Measurements from ENCODE around the gene SPRN.
"Not testable (repeated sequence)": the region's sequence is repeated elsewhere in the genome, so short reads cannot be mapped to it uniquely, and the experiment has no call there.

Gene SPRN

GRCh38 chr10:133439517-133440461 lies 15.4 kb upstream of the SPRN start:
- no peak for DNase-seq

- DNase-seq, result peak; percentile 64
Measured at GRCh38 chr10:133438711-133439273, 14.4 kb upstream of the SPRN start.

- not testable (repeated sequence) for DNase-seq
Measured at GRCh38 chr10:133432789-133433188, 8.4 kb upstream of the SPRN start.

GRCh38 chr10:133431888-133432613 lies 7.6 kb upstream of the SPRN start:
- not testable (repeated sequence) for DNase-seq

GRCh38 chr10:133429571-133429970 lies 5.1 kb upstream of the SPRN start:
- not testable (repeated sequence) for DNase-seq

DNA sequence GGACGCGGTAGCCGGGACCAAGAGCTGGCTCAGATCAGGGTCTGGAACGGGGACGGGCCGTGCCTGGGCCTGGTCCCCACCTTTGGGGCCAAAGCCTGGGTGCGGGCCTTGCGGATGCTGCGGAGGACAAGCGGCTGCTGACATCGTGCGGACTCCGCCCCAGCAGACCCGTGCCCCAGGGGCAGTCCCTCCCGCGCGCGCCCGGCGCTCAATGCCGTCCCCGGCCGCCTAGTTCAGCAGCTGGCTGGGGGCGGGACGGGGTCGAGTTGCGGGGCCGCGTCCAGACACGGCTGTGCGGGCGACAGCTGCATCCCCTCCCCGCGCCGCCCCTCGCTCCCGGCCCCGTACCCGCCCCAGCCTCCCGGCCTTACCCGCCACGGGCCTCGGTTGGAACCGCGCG lies 323 bp downstream of the SPRN start:
- not testable (repeated sequence) for DNase-seq

GRCh38 chr10:133422807-133423771 lies 1.3 kb downstream of the SPRN start:
- no peak for DNase-seq

DNA sequence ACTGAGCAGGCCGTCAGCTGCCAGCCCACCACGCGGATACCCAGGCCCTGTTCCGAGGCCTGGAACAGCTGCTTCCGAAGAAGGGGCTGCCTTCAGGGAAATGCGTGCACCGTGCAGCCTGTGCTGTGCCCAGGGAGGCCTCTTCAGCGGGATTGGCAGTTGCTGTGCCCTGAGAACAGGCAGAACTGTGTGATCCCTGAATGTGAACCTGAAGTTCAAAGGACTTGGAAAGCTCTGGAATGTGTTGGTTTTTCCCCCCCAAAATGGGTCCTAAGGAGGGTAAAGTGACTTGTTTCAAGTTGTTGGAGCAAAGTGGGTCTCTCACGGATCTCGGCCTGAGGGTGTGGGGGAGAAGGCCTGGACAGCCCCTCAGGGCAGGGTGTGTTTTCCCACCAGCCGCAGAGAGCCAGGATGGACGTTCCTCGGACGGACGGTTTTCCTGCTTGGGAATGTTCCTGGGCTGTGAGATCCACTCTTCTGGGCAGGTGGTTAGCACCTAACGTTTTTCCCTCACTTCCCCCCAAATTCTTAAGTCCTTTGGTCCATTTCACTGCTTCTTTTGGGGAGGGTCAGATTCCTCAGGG lies 2.1 kb downstream of the SPRN start:
- DNase-seq, result no peak

GRCh38 chr10:133421336-133422222 lies 2.8 kb downstream of the SPRN start:
- DNase-seq, result no peak

DNA sequence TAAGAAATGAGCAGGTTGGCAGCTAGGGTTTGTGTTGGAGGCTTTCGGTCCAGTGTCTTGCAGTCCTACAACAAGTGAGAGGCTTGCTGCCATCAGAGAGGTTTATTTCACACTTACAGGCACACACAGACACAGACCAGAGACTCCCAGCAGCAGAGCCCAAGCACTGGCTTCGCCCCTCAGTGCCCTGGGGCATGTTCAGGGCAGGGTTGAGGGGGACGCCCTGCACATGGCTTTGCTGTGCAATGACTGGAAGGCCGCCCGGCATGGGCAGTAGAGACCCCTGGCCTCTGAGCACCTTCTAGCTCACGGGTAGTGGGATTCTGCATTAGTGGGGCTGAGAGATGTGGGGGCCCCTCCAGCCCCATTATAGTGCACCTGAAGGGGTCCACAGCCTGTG lies 3.8 kb downstream of the SPRN start:
- DNase-seq, result no peak

- no peak for DNase-seq
Measured at GRCh38 chr10:133420028-133420427, 4.4 kb downstream of the SPRN start.

DNA sequence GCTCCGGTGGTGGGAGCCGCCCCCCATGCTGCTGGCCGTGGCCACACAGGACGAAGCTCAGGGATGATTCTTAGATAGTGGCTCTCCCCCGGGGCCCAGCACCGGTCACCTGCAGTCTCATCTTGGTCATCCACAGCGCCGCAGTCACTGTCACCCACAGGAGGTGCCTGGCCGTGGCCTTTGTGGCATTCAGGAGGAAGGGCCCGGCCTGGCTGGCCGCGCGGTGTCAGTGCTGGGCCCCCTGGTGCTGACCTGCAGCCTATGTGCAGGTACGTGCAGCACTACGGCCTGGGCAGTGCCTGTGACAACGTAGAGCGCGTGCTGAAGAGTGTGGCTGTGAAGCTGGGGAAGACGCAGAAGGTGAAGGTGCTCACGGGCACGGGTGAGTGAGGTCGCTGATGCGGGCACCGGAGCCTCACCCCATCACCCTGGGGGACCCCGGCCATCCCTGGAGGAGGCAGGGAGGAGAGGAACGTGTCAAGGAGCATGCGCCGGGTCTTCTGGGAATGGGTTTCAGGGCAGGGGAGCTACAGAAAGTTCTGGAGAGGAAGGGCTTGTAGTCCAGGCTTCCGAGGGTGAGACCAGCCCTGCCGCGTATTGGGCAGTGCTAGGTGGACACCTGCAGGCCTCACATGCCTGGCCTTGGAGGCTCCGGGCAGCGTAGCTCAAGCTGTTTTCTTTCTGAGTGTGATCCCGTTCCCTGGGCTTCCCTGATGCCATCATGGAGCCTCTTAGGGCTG lies 5.0 kb downstream of the SPRN start:
- DNase-seq, result no peak

GRCh38 chr10:133418289-133418993 lies 6.0 kb downstream of the SPRN start:
- no peak for DNase-seq

DNA sequence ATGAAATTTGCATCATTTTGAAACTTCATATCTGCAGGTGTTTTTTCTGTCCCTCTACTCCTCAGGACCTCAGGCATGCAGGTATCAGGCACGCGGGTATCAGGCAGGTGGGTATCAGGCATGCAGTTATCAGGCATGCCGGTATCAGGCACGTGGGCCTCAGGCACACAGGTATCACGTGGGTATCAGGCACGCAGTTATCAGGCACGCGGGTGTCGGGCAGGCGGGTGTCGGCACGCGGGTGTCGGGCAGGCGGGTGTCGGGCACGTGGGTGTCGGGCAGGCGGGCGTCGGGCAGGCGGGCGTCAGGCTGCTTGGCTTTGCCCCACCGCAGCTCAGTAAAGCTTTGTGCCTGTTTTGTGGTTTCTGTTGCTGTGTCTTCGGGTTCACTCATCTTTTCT lies 8.7 kb downstream of the SPRN start:
- no peak for DNase-seq

- DNase-seq, result not testable (repeated sequence)
Measured at GRCh38 chr10:133414401-133414800, 10.0 kb downstream of the SPRN start.

DNA sequence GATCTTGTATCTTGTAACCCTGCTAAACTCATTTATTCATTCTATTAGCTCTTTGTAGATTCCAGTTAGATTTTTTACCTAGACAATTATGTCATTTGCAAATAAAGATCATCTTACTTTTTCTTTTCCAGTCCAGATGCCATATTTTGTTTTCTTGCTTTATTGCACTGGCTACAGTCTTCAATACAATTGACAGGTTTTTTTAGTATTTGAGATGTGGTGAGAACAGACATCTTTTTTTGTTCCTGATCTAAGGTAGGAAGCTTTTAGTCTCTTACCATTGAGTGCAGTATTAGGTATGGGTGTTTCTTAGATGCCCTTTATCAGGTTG lies 12.1 kb downstream of the SPRN start:
- no peak for DNase-seq

- no peak for DNase-seq
Measured at GRCh38 chr10:133411523-133412380, 12.7 kb downstream of the SPRN start.

DNA sequence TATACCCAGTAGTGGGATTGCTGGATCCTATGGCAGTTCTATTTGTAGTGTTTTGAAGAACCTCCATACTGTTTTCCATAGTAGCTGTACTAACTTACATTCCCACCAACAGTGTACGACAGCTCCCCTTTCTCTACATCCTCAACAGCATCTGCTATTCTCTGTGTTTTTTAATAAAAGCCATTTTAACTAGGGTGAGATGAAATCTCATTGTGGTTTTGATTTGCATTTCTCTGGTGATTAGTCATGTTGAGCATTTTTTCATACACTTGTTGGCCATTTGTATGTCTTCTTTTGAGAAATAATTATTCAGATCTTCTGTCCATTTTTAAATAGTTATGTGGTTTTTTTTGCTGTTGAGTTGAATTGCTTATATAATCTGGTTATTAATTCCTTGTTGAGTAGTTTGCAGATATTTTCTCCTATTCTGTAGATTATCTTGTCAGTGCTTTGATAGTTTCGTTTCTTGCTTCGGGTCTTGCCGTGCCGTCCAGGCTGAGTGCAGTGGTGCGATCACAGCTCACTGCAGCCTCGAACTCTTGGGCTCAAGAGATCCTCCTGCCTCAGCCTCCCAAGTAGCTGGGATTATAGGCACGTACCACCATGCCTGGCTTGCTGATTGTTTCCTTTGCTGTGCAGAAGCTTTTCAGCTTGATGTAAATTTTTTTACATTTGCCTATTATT lies 18.4 kb downstream of the SPRN start:
- no peak for DNase-seq
